Posterior cingulate gyrus (tissue), 11 donors: ENCODE data around the gene CRIP1.

Source experiments
- DNase-seq, 10 donors: peaks; one replicate each; pipeline versions ENCODE4 v3.0.0 to v3.0.0-alpha.2; 2020 to 2021; ENCODE audit warnings: mixed read lengths in 3 of 10
- intact Hi-C: fragments of 100-400 bp; cut with DNase I; formaldehyde crosslinking; loops from one replicate; pipeline ENCODE4 v1.15.1; 2023

CRIP1 gene

GRCh38 chr14:105469456-105470349, 17.0 kb upstream of the CRIP1 start:
- intact Hi-C loops, result no loop called here
- no peak for DNase-seq

DNA sequence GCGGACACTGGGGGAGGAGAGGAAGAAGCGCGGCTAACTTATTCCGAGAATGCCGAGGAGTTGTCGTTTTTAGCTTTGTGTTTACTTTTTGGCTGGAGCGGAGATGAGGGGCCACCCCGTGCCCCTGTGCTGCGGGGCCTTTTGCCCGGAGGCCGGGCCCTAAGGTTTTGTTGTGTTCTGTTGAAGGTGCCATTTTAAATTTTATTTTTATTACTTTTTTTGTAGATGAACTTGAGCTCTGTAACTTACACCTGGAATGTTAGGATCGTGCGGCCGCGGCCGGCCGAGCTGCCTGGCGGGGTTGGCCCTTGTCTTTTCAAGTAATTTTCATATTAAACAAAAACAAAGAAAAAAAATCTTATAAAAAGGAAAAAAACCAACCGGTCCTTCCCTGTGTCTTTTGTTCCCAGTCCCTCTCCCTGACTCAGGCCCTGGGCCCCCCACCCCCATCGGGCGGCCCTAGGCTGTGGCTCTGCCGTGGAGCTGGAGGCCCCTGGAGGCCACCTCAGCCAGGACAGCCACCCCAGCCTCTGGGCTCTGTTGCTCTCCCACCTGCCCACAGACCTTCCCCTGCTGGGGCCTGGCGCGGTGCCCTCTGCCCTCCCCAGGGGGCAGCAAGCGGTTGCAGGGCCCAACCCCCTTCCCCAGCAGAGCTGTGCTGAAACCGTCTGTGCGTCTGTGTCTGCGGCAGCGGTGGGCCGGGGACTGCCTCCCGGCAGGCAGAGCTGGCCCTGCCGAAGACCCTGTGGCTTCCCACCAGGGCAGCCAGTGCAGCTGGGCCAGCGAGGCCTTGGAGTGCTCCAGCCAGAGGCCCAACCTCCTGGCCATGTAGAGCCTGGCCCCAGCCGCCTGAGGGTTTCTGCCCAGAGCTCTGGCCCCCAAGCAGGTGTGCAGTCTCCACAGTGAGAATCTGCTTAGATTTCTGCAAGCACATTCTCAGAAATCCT, 16.1 kb upstream of the CRIP1 start:
- DNase-seq, result no peak
- intact Hi-C loops, result no loop called here

- no peak for DNase-seq
- intact Hi-C loops, result no loop called here
These were observed 15.3 kb upstream of the CRIP1 start for GRCh38 chr14:105471297-105471821.

DNA sequence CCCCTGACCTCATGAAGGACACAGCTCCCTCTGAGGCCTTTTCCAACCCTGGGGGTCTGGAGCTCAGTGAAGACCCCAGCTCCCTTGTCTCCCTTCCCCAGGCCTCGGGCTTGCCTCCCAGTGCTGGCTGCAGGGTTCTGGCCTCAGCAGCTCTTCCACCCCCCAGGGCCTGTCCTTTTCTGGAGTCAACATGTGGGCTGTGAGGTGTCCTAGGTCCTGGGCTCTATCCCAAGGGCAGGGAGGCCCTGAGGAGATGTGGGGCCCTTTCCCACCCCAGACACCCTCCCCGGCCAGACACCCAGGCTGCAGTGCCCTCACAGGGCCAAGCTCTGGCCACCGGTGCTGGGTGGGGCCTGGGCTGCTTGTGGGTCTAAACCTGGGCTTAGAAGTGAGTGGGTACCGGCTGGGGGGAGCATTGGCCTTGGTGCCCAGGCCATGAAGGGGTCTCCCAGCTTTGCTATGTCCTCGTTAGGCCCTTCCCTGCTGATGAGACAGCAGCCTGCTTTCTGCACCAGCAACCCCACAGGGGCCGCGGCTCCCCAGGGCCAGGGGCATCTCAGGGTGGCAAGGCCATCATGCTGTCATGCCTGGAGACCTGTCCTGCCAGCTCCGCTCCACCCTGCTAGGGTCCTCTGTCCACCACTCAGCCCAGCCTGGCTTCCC, 14.7 kb upstream of the CRIP1 start:
- intact Hi-C loops, result no loop called here
- DNase-seq, result no peak

DNA sequence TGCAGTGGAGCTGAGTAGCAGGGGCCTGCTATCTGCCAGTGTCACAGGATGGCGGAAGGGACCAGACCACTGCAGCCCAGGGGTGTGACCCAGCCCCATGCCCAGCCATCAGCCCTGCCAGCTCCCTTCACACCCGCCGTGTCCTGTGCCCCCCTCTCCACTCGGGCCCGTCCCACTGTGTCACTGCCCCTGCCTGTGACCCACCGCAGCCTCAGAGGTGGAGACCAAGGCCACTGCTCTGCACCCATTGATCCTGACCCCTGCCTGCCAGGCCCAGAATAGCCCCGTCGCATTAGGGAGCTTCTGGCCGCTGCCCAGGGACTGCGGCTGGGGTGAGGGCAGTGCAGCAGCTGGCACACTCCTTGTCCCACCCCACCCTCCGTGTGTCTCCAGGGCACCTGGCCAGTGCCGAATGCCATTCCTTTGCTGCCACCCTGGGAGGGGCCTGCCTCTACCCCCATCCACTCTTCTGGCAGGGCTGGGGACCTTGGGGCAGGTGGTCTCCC, 14.1 kb upstream of the CRIP1 start:
- intact Hi-C loops, result no loop called here
- no peak for DNase-seq

GRCh38 chr14:105473033-105473676, 13.5 kb upstream of the CRIP1 start:
- intact Hi-C loops, result no loop called here
- DNase-seq, result no peak

DNA sequence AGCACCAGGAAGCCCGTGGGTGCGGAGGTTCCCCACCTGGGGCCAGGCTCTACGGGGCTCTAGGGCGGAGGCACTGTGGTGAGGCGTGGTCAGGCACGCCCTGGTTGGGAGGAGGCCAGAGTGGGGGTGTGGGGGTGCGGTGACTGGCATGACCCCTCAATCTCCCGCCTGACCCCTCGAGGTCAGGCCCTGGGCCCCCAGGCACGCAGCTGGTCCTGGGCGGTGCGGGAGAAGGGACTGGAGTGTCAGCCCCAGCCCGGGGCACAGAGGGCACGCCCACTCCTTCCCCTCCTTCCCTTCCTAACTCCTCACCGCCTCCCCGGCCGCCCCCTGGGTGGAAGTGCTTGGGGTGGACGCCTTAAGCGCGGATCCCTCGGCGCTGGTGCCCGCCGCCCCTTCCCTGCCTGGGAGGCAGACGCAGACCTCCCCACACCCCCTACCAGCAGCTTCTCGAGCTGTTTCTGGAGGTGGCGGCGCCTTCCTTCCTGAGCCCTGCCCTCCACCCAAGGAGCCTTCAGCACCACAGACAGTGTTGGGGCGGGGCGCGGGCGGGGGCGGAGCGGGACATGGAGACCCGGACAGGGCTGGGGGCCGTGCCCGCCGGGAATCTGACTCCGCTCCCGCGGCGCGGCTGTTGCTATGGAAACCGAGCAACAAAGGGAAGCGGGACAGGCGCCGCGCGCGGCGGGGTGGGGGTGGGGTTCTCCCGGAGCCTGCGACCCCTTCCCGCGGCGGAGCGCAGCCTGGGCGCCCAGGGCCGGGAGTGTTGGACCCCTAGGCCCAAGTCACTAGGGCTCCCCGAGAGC, 12.8 kb upstream of the CRIP1 start:
- intact Hi-C loops, result no loop called here
- DNase-seq, result peak in 8 of 10 donors; percentile 57 to 94 (median 74)

GRCh38 chr14:105474483-105475268, 12.0 kb upstream of the CRIP1 start, which contains the start of gene CRIP2:
TSS of gene CRIP2 (plus strand) at chr14:105474821. CDS start at chr14:105474863, 42 bp downstream.
- DNase-seq, result peak in 1 of 10 donors; percentile 62
- intact Hi-C loops, result no loop called here

- intact Hi-C loops, result no loop called here
- DNase-seq, result no peak
These were observed 11.2 kb upstream of the CRIP1 start for GRCh38 chr14:105475269-105476096.

DNA sequence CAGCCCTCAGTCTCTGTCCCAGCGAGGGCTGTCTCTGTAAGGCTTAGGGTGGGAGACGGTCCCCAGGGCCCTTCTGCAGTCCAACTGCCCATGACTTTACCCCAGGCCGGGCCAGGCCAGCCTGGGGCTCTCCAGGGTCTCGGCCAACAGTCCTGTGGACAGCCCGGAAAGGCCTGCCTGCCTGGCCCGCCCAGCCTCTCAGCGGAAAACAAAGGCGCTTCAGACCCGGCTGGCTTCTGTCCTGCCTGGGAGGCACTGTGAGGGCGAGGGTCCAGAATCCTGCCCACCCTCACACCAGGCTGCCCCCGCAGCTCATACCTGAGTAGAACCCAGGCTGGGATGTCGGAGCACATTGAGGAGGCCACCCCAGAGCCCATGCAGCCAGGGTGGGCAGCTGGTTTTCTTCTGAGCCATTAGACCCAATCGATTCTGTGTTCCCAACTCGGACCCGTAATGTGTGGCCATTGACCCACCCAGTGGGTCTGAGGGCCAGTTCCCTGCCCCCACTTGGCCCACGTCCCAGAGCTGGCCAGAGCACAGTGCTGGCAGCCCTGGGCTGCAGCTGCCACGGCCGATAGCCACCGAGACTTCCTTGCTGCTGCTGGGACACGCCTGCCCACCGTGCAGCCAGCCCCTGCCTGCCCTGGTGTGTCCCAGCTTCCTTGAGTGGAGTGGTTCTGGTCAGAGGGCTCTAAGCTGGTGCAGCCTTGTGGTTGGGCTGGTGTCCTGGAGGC, 10.4 kb upstream of the CRIP1 start:
- intact Hi-C loops, result no loop called here
- peak; percentile 71 to 97 (median 82) for DNase-seq

GRCh38 chr14:105476831-105477659, 9.6 kb upstream of the CRIP1 start:
- no peak for DNase-seq
- intact Hi-C loops, result no loop called here

GRCh38 chr14:105477660-105478397, 8.9 kb upstream of the CRIP1 start:
- intact Hi-C loops, result no loop called here
- no peak for DNase-seq

GRCh38 chr14:105478398-105479251, 8.1 kb upstream of the CRIP1 start:
- DNase-seq, result no peak
- intact Hi-C loops, result no loop called here
